ENCODE data around the gene CBX6.
"Not testable (repeated sequence)": the region's sequence is repeated elsewhere in the genome, so short reads cannot be mapped to it uniquely, and the experiment has no call there.

Gene CBX6
- total RNA-seq, result 99.4 to 615 (median 328) reads per million in 9 experiments

- H3K27me3 Mint-ChIP-seq, result no peaks in the 10 kb centered on the region
- H3K27ac Mint-ChIP-seq, result peak within 1 kb of the TSS; percentile 96 to 97
- ATAC-seq (replicated peaks) (peak; percentile 78), DNase-seq (peak; percentile 93 to 94 (median 94))
- H3K9me3 Mint-ChIP-seq, result no peaks in the 10 kb centered on the region
- H3K36me3 Mint-ChIP-seq (ENCODE audit: insufficient read depth), result peaks cover 27% of the 10 kb centered on the region
- peak within 1 kb of the TSS; percentile 94 to 96 for H3K4me3 Mint-ChIP-seq
- H3K4me1 Mint-ChIP-seq (ENCODE audit: low read depth in 2 of 2), result peaks cover 49 to 57% of the 10 kb centered on the region in 2 donors
Measured at GRCh38 chr22:38872172-38872830, at the start of gene CBX6. Gene CBX6 (minus strand): TSS chr22:38872216. CDS start chr22:38872190, 26 bp downstream.

GRCh38 chr22:38921806-38922205 lies 49.8 kb upstream of the CBX6 start:
- ATAC-seq (replicated peaks) (no peak), DNase-seq (no peak)
- peaks cover 27 to 44% of the 10 kb centered on the region in 2 donors for H3K27me3 Mint-ChIP-seq
- no peaks in the 10 kb centered on the region for H3K36me3 Mint-ChIP-seq (ENCODE audit: insufficient read depth)
- no peak overlapping the region for H3K4me3 Mint-ChIP-seq
- no peaks in the 10 kb centered on the region for H3K4me1 Mint-ChIP-seq (ENCODE audit: low read depth in 2 of 2)
- no peaks in the 10 kb centered on the region for H3K9me3 Mint-ChIP-seq
- no peak overlapping the region for H3K27ac Mint-ChIP-seq

GRCh38 chr22:38921120-38921519 lies 49.1 kb upstream of the CBX6 start:
- Mint-ChIP-seq H3K4me3 (no peak overlapping the region), H3K36me3 (ENCODE audit: insufficient read depth) (no peaks in the 10 kb centered on the region), H3K9me3 (no peaks in the 10 kb centered on the region), H3K27ac (no peak overlapping the region), H3K27me3 (peaks cover 26 to 49% of the 10 kb centered on the region in 2 donors), H3K4me1 (ENCODE audit: low read depth in 2 of 2) (no peaks in the 10 kb centered on the region)
- DNase-seq (no peak), ATAC-seq (replicated peaks) (no peak)

GRCh38 chr22:38919631-38920190 lies 47.7 kb upstream of the CBX6 start:
- no peaks in the 10 kb centered on the region for H3K9me3 Mint-ChIP-seq
- no peaks in the 10 kb centered on the region for H3K36me3 Mint-ChIP-seq (ENCODE audit: insufficient read depth)
- no peak for ATAC-seq (replicated peaks)
- peaks cover 24 to 45% of the 10 kb centered on the region in 2 donors for H3K27me3 Mint-ChIP-seq
- H3K27ac Mint-ChIP-seq, result no peak overlapping the region
- H3K4me3 Mint-ChIP-seq, result no peak overlapping the region
- H3K4me1 Mint-ChIP-seq (ENCODE audit: low read depth in 2 of 2), result no peaks in the 10 kb centered on the region
- no peak for DNase-seq

- H3K27me3 Mint-ChIP-seq, result peaks cover 65 to 67% of the 10 kb centered on the region in 2 donors
- H3K4me1 Mint-ChIP-seq (ENCODE audit: low read depth in 2 of 2), result no peaks in the 10 kb centered on the region
- H3K4me3 Mint-ChIP-seq, result no peak overlapping the region
- DNase-seq (no peak), ATAC-seq (replicated peaks) (no peak)
- H3K9me3 Mint-ChIP-seq, result no peaks in the 10 kb centered on the region
- H3K27ac Mint-ChIP-seq, result no peak overlapping the region
- no peaks in the 10 kb centered on the region for H3K36me3 Mint-ChIP-seq (ENCODE audit: insufficient read depth)
Measured at GRCh38 chr22:38911434-38911833, 39.4 kb upstream of the CBX6 start.

- Mint-ChIP-seq H3K4me3 (no peak overlapping the region), H3K36me3 (ENCODE audit: insufficient read depth) (no peaks in the 10 kb centered on the region), H3K27ac (no peak overlapping the region), H3K4me1 (ENCODE audit: low read depth in 2 of 2) (no peaks in the 10 kb centered on the region), H3K9me3 (no peaks in the 10 kb centered on the region), H3K27me3 (peaks cover 58 to 69% of the 10 kb centered on the region in 2 donors)
- DNase-seq, result no peak
- ATAC-seq (replicated peaks), result no peak
Measured at GRCh38 chr22:38907767-38908166, 35.8 kb upstream of the CBX6 start.

- H3K27me3 Mint-ChIP-seq, result peaks cover 46 to 56% of the 10 kb centered on the region in 2 donors
- no peak overlapping the region for H3K27ac Mint-ChIP-seq
- no peaks in the 10 kb centered on the region for H3K9me3 Mint-ChIP-seq
- H3K36me3 Mint-ChIP-seq (ENCODE audit: insufficient read depth), result no peaks in the 10 kb centered on the region
- ATAC-seq (replicated peaks), result no peak
- no peak for DNase-seq
- H3K4me3 Mint-ChIP-seq, result no peak overlapping the region
- peaks cover 2% of the 10 kb centered on the region in 2 donors for H3K4me1 Mint-ChIP-seq (ENCODE audit: low read depth in 2 of 2)
Measured at GRCh38 chr22:38906052-38906451, 34.0 kb upstream of the CBX6 start.

- DNase-seq; H3K27ac Mint-ChIP-seq; H3K9me3 Mint-ChIP-seq; H3K4me3 Mint-ChIP-seq; ATAC-seq (replicated peaks); H3K36me3 Mint-ChIP-seq (ENCODE audit: insufficient read depth); H3K4me1 Mint-ChIP-seq (ENCODE audit: low read depth in 2 of 2): not testable (repeated sequence)
- H3K27me3 Mint-ChIP-seq, result peaks cover 29 to 41% of the 10 kb centered on the region in 2 donors
Measured at GRCh38 chr22:38904052-38904617, 32.1 kb upstream of the CBX6 start.

- Mint-ChIP-seq H3K27me3 (peaks cover 6 to 16% of the 10 kb centered on the region in 2 donors), H3K4me1 (ENCODE audit: low read depth in 2 of 2) (peaks cover 6 to 7% of the 10 kb centered on the region in 2 donors), H3K27ac (no peak overlapping the region), H3K9me3 (no peaks in the 10 kb centered on the region), H3K4me3 (peak overlapping the region in 1 of 2 donors; percentile 44), H3K36me3 (ENCODE audit: insufficient read depth) (no peaks in the 10 kb centered on the region)
- ATAC-seq (replicated peaks) (no peak), DNase-seq (no peak)
Measured at GRCh38 chr22:38901111-38901641, 29.2 kb upstream of the CBX6 start.

GRCh38 chr22:38900677-38901076 lies 28.7 kb upstream of the CBX6 start:
- Mint-ChIP-seq H3K36me3 (ENCODE audit: insufficient read depth) (no peaks in the 10 kb centered on the region), H3K4me1 (ENCODE audit: low read depth in 2 of 2) (peaks cover 6 to 7% of the 10 kb centered on the region in 2 donors), H3K27ac (no peak overlapping the region), H3K9me3 (no peaks in the 10 kb centered on the region), H3K27me3 (peaks cover 6 to 19% of the 10 kb centered on the region in 2 donors), H3K4me3 (peak overlapping the region in 1 of 2 donors; percentile 44)
- ATAC-seq (replicated peaks), result peak; percentile 40
- no peak for DNase-seq

GRCh38 chr22:38891256-38891655 lies 19.2 kb upstream of the CBX6 start:
- no peak for DNase-seq
- Mint-ChIP-seq H3K9me3 (no peaks in the 10 kb centered on the region), H3K4me3 (no peak overlapping the region), H3K27ac (no peak overlapping the region), H3K27me3 (peaks cover 44 to 56% of the 10 kb centered on the region in 2 donors), H3K36me3 (ENCODE audit: insufficient read depth) (no peaks in the 10 kb centered on the region), H3K4me1 (ENCODE audit: low read depth in 2 of 2) (no peaks in the 10 kb centered on the region)
- no peak for ATAC-seq (replicated peaks)

GRCh38 chr22:38890377-38890776 lies 18.4 kb upstream of the CBX6 start:
- Mint-ChIP-seq H3K27me3 (peaks cover 41 to 52% of the 10 kb centered on the region in 2 donors), H3K4me1 (ENCODE audit: low read depth in 2 of 2) (no peaks in the 10 kb centered on the region), H3K4me3 (no peak overlapping the region), H3K27ac (no peak overlapping the region), H3K36me3 (ENCODE audit: insufficient read depth) (no peaks in the 10 kb centered on the region), H3K9me3 (no peaks in the 10 kb centered on the region)
- DNase-seq (no peak), ATAC-seq (replicated peaks) (no peak)

- no peaks in the 10 kb centered on the region for H3K4me1 Mint-ChIP-seq (ENCODE audit: low read depth in 2 of 2)
- H3K4me3 Mint-ChIP-seq, result no peak overlapping the region
- no peaks in the 10 kb centered on the region for H3K36me3 Mint-ChIP-seq (ENCODE audit: insufficient read depth)
- H3K9me3 Mint-ChIP-seq, result no peaks in the 10 kb centered on the region
- no peak for ATAC-seq (replicated peaks)
- H3K27ac Mint-ChIP-seq, result no peak overlapping the region
- peaks cover 18 to 63% of the 10 kb centered on the region in 2 donors for H3K27me3 Mint-ChIP-seq
- no peak for DNase-seq
Measured at GRCh38 chr22:38886333-38886732, 14.3 kb upstream of the CBX6 start.

Data from effector memory CD8-positive, alpha-beta T cell (primary cell).